Urothelium cell line (cell line): ENCODE results near the gene CCL24.
"Not testable (repeated sequence)": the region's sequence is repeated elsewhere in the genome, so short reads cannot be mapped to it uniquely, and the experiment has no call there.

ENCODE experiments used
- DNase-seq: peaks from one replicate; pipeline ENCODE4 v3.0.0; 2011; ENCODE audit warnings: low spot score, mixed read lengths
- FAIRE-seq: peaks from 2 replicates; lab custom pipeline; 2011; peaks lifted over from hg19 to GRCh38; lab: Jason Lieb, UNC

CCL24 gene

DNA sequence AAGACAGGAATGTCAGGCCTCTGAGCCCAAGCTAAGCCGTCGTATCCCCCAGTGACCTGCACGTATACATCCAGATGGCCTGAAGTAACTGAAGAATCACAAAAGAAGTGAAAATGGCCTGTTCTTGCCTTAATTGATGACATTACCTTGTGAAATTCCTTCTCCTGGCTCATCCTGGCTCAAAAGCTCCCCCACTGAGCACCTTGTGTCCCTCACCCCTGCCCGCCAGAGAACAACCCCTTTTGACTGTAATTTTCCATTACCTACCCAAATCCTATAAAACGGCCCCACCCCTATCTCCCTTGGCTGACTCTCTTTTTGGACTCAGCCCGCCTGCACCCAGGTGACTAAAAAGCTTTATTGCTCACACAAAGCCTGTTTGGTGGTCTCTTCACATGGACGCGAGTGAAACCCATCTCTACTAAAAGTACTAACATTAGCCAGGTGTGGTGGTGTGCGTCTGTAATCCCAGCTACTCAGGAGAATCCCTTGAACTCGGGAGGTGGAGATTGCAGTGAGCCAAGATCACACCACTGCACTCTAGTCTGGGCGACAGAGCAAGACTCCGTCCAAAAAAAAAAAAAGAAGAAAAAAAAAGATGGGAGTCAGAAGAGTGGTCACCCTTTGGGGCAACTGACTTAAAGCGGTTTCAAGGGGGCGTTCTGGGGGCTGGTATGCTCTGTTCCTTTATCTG lies 25.3 kb downstream of the CCL24 start:
- not testable (repeated sequence) for DNase-seq, FAIRE-seq

DNA sequence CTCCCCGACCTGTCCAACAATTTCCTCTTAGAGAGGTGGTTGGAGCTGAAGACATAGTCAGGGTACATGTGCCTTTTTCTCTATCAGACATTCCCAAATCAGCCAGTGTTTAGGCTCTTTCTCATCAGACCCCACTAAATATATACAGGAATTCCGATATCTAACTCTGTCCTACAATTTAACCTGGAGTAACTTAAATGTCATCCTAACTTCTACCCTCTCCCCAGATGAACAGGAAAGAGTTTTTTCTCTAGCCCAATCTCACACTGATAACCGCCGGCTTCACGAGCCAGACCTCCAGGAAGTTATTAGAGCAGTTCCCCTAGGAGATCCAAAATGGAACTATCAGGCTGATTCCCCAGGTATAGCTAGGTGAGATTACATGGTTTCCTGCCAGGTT lies 30.5 kb downstream of the CCL24 start:
- not testable (repeated sequence) for DNase-seq, FAIRE-seq

DNA sequence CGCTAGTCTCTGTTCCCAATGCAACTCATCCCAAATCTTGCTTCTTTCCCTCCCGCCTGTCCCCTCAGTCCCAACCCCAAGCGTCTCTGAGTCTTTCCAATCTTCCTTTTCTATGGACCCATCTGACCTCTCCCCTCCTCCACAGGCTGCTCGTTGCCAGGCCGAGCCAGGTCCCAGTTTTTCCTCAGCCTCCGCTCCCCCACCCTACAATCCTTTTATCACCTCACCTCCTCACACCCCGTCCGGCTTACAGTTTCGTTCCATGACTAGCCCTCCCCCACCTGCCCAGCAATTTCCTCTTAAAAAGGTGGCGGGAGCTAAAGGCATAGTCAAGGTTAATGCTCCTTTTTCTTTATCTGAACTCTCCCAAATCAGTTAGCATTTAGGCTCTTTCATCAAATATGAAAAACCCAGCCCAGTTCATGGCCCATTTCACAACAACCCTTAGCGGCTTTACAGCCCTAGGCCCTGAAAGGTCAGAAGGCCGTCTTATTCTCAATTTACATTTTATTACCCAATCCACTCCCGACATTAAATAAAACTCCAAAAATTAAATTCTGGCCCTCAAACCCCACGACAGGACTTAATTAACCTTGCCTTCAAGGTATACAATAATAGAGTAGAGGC lies 32.8 kb downstream of the CCL24 start:
- not testable (repeated sequence) for DNase-seq, FAIRE-seq

DNA sequence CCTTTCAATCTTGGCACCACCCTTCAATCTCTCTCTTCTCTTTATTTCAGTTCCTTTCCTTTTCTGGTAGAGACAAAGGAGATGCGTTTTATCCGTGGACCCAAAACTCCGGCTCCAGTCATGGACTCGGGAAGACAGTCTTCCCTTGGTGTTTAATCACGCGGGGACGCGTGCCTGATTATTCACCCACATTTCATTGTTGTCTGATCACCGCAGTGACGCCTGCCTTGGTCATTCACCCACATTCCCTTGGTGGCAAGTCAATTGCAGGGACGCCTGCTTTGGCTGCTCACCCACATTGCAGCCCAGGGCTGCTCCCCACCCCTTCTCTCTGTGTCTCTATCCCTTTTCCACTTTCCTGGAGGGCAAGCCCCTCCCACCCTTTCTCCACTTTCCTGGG lies 34.1 kb downstream of the CCL24 start:
- FAIRE-seq, DNase-seq: not testable (repeated sequence)

DNA sequence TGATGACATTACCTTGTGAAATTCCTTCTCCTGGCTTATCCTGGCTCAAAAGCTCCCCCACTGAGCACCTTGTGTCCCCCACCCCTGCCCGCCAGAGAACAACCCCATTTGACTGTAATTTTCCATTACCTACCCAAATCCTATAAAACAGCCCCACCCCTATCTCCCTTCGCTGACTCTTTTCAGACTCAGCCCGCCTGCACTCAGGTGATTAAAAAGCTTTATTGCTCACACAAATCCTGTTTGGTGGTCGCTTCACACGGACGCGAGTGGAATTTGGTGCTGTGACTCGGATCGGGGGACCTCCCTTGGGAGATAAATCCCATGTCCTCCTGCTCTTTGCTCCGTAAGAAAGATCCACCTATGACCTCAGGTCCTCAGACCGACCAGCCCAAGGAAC lies 34.6 kb downstream of the CCL24 start:
- not testable (repeated sequence) for FAIRE-seq

DNA sequence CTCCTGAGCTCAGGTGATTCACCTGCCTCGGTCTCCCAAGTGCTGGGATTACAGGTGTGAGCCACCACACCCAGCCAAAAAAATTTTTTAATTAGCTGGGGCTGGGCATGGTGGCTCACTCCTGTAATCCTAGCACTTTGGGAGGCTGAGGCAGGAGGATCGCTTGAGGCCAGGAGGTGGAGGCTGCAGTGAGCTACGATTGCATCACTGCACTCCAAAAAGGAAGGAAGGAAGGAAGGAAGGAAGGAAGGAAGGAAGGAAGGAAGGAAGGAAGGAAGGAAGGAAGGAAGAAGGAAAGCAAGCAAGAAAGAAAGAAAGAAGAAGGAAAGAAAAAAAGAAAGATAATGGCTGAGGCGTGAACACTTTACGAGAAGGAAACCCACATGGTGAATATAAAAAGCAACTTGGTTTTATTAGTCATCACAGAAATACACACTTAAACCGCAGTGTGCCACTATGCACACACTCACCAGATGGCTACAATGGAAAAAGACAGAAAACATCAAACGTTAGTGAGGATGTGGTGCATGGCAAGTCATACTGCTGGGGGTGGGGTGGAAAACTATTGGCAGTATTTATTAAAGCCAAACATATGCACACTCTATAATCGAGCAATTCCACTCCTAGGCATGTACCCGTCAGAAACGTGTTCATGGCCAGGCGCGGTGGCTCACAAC lies 37.2 kb downstream of the CCL24 start:
- DNase-seq (peak; percentile 76), FAIRE-seq (peak; percentile 42)

More for the DNA sequence above, 34.6 kb downstream of the CCL24 start:
- not testable (repeated sequence) for DNase-seq

DNA sequence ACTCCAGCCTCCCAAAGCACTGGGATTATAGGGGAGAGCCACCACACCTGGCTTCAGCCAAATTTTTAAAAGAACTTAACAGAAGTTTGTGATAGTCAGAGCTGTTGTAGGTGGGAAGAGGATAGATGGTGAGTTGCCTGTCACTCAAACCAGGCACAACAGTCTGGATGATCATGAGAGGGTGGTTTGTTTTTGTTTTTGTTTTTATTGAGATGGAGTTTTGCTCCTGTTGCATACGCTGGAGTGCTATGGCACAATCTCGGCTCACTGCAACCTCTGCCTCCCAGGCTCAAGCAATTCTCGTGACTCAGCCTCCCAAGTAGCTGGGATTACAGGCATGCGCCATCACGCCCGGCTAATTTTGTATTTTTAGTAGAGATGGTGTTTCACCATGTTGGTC lies 39.6 kb downstream of the CCL24 start:
- DNase-seq, FAIRE-seq: not testable (repeated sequence)

DNA sequence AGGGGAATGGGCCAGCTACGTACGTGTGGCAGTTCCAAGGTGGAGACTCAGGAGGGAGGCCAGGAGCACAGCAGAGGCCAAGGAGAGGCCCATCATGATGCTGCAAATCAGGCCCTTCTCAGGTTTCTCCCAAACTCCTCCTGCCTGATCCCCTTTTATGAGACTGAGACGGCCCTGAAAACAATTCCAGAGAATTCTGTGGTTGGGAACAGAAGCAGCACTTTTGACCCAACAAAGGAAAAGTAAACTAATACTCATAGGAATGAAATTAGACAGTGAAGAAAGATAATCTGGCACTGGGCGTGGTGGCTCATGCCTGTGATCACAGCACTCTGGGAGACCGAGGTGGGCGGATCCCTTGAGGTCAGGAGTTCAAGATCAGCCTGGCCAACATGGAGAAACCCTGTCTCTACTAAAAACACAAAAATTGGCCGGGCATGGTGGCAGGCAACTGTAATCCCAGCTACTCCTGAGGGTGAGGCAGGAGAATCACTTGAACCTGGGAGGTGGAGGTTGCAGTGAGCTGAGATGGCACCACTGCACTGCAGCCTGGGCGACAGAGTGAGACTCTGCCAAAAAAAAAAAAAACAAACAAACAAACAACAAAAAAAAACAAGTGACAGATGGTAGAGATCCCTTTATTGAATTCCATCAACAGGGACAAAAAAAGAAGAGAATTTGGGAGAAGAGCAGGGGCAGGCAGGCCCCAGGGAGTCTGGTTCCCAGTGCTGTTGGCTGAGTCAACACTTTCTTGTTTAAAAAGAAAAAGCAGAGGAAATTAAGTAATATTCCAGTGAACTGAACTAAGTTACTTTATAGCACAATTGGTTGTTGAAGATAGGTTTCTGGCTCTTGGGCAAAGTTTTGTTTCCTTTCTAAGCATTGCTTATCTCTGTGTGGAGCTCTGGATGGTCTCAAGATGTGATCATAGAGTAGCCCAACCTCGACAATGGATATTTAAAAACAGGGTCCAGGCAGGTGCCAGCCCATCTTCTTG lies 41.2 kb downstream of the CCL24 start, which contains the start of gene CCL26:
Gene CCL26 (minus strand): TSS at position 131 of the 997 bp plus-strand sequence. CDS start 35 bp downstream, at position 96.
- FAIRE-seq (no peak), DNase-seq (peak; percentile 42)

DNA sequence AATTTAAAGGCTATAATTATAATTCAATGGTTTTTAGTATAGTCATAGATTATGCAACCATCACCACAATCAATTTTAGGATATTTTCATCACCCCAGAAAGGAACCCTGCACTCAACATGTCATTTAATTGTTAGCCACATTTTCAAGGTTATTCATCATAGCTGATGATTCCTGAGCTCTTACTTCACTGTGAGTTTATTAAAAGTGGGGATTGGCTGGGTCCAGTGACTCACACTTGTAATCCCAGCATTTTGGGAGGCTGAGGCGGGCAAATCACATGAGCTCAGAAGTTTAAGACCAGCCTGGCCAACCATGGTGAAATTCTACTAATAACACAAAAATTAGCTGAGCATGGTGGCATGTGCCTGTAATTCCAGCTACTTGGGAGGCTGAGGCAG lies 42.4 kb downstream of the CCL24 start:
- no peak for DNase-seq
- no peak for FAIRE-seq

DNA sequence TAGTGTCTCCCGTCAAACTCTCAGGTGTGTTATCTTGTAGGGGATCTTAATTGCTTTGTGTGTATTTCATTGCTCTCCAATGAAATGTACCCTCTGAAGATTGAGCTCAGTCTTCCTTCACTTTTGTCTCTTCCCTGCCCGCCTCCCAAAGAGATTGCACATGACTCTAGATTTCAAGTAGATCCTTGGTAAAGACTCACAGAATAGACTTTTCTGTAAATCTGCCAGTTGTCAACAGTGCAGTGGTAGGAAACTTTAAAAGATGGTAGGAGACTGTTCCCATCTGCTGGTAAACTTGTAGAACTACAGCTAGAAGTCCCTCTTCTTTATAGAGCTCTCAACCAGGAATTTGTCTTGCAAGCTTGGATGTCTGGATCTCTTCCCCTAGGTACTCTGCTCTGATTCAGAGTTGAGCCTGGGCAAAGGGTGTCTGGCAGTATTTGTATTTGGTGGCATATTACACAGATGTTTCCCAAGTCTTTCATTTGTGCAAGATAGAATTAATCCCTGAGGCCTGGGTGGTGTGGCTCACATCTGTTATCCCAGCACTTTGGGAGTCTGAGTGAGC lies 51.2 kb downstream of the CCL24 start:
- peak; percentile 74 for DNase-seq
- FAIRE-seq = no peak

DNA sequence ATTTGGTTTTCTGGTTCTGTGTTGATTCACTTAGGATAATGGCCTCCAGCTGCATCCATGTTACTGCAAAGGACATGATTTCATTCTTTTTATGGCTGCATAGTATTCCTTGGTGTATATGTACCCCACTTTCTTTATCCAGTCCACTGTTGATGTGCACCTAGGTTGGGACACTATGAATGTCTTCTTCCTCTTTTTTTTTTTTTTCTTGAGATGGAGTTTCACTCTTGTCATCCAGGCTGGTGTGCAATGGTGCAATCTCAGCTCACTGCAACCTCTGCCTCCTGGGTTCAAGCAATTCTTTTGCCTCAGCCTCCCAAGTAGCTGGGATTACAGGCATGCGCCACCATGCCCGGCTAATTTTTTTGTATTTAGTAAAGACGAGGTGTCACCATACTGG lies 51.8 kb downstream of the CCL24 start:
- not testable (repeated sequence) for DNase-seq, FAIRE-seq
